Hematopoietic multipotent progenitor cell treated with erythropoietin and hydrocortisone succinate and interleukin-3 and kit ligand, for 15 days (in vitro differentiated cells): ENCODE results near the gene CACNG1.
"Not testable (repeated sequence)": the region's sequence is repeated elsewhere in the genome, so short reads cannot be mapped to it uniquely, and the experiment has no call there.

Source experiments
- DNase-seq: peaks from one replicate; pipeline ENCODE4 v3.0.0-alpha.2; 2015; ENCODE audit warnings: low spot score

Gene CACNG1

DNA sequence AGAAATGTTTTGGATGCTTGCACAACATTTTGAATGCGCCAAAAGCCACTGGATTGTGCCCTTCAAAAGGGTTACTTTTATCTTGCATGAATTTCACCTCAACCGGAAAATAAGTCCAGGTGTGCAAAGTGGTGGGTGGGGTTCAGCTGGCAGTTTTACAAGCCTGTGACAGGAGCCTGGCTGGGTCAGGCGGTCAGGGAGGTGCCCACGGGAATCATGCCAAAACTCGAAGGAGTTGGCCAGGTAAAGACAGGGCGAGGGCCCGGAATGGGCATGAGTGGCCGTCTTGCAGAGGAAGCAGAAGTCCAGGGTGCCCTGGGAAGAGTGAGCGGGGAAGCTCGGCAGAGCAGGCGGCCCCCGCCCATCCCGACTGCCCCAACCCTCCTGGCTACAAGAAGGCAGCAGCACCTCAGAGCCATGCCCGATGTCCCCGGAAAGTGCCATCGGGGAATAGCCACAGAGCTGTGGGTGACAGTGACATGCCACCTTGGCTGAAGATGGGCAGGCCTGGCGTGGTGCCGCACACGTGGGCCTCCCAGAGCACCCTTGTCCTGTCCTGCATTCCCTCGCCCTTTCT, 19.1 kb upstream of the CACNG1 start:
- no peak for DNase-seq

DNA sequence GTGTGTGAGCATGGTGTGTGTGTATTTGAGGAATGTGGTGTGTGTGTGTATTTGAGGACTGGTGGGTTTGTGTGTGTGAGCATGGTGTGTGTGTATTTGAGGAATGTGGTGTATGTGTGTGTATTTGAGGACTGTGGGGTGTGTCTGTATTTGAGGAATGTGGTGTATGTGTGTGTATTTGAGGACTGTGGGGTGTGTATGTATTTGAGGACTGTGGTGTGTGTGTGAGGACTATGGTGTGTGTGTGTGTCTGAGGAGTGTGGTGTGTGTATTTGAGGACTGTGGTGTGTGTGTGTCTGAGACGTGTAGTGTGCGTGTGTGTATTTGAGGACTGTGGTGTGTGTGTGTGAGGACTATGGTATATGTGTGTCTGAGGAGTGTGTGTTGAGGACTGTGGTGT, 18.0 kb upstream of the CACNG1 start:
- DNase-seq, result no peak

DNA sequence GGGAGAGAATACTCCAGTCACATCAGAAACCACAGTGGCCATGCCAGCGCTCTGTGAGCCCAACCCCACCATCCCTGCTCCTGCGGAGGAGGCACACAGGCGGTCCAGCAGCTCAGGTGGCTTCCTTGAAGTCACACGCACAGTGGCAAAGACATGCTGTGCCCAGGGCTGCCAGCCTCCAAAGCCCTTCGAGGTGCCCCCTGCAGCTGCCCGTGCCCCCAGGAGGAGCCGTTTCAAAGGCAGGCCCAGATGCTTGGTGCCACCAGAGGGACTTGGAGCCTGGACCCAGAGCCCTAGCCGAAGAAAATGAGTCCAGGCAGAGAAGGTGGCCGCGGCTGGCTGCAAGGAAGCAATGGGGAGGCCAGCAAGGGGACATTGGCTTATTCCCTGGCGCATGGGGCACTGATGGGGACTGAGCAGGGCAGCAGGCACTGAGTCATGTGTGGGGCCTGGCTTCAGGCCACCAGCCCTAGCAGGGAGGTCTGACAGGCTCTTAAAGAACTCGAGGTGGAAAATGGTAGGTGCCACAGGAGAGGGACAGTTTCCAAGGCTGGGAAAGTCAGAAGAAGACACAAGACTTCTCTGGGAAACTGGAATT, 17.2 kb upstream of the CACNG1 start:
- DNase-seq, result no peak

DNA sequence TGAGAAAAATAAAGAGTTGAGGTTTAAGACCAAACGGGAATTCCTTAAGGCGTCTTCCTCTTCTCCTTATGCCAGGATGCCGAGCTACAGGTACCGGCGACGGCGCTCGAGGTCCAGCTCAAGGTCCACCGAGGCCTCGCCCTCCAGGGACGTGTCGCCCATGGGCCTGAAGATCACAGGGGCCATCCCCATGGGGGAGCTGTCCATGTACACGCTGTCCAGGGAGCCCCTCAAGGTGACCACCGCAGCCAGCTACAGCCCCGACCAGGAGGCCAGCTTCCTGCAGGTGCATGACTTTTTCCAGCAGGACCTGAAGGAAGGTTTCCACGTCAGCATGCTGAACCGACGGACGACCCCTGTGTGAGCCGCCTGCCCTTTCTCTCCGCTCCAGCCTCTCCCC, 13.7 kb upstream of the CACNG1 start:
- no peak for DNase-seq

DNA sequence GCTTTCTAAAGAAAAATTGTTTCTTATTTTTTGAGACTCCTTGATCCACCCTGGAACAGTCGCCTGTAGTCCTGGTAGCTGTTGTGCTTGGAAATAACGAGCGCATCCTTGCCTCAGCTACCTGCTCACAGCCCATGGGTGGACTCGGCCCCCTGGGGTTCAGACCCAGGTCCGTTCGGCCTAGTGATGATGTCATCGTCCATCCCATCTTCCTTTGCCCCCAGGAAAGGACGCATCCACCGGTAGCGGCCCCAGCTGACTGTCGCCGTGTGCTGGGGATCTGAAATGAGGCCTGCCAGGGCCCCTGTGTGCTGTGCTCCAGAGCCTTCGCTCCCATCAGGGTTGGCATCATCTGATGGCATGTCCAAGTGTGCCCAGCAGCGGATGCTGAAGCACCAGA, 12.0 kb upstream of the CACNG1 start:
- no peak for DNase-seq

DNA sequence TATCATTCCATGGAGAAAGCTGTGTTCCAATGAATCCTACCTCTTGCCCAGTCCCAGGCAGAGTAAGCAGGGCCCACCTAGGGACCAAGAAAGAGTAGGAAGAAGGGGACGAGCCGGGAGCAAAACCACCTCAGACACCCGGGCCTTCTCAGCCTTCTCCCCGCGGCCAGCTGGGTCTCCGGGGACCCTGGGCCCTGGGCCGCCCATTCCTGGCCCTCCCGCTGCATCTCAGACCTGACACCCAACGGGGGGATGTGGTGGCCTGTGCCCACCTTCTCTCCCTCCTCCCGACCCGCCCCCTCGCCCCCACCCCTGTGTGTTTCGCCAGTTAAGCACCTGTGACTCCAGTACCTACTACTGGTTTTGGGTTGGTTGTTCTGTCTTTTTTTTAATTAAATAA, 11.4 kb upstream of the CACNG1 start:
- no peak for DNase-seq

DNA sequence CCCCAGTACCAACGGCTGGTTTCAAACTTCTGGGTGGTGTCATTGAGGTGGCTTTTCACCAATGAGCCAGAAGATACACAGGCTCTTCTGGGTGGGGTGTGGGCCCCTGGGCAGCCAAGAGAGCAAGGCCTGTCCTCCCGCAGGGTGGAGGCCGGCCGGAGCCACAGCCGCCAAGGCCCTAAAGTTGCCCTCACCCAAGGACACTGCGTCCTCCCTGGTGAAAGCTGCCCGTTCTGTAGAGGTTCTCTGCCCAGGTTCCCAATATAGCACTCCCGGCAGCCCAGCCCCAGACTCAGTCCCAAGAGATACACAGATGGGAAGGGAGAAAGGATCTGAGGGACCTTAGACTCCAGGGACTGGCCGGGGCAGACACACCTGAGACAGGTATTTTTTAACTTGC, 10.7 kb upstream of the CACNG1 start:
- DNase-seq, result no peak

DNA sequence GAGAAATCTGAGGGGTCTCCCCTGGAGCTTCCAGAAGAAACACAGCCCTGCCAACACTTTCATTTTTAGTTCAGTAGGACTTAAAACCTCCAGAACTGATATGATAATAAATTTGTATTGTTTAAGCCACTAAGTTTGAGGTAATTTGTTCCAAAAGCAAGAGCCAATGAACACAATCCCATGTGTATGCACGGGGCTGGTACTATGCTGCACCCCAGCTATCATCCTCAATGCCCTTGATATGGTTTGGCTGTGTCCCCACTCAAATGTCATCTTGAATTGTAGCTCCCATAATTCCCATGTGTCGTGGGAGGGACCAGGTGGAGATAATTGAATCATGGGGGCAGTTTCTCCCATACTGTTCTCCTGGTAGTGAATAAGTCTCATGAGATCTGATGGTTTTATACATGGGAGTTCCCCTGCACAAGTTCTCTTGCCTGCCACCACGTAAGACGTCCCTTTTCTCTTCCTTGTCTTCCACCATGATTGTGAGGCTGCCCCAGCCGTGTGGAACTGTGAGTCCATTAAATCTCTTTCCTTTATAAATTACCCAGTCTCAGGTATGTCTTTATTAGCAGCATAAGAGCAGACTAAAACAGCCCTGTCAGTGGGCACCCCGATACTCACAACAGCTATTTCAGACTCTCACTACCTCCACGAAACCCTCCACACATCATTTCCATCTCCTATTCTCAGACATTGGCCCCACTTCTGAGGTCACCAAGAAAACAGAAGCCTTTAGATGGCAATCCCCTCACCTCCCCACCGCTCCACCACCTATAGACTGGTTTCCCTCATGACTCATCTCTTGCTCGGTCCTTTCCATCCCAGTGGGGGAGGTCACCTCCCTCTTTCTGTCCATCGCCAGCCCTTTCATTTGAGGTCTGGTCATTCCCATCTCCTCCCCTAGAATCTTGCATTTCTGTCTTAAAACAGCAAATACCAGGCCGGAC, 8.9 kb upstream of the CACNG1 start:
- DNase-seq, result no peak

DNA sequence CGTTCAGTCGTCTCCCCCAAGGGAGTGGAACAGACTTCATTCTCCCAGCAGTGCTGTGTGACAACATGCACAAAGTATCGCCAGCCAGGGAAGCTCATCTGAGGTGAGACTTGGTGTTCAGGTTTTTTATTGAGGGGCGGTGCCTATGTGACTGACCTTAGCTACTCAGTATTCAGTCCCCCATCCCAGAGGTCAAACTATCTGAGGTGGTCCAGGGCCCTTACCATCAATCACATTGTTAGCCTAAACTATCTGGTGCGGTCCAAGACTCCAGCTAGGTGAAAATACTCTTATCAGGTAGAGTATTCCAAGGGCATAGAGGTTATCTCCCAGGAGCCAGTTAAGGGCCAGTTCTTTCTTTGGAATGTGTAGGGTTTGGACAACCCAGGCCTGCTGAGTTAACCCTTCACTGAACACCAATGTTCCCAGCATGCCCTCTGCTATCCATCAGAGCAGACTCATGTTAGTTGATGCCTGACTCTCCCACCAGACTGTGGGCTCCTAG, 5.4 kb upstream of the CACNG1 start:
- no peak for DNase-seq

DNA sequence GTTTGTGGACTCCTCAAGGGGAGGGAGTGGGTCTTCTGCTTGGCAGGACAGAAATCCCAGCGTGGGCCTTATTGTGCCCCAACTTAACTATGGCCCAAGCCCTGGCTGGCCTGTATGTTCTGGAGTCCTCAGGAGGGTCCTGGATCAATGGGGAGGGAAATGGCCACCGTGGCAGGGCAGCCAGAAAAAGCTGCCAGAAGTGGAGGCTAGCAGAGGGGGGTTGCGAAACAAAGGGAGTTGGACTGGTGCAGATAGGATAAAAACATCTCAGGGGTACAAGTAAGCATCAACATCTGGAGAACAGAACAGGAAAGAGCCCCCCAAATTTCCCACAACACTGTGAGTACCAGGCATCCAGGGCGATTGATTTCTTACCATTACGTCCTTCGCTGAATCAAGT, 3.7 kb upstream of the CACNG1 start:
- no peak for DNase-seq

DNA sequence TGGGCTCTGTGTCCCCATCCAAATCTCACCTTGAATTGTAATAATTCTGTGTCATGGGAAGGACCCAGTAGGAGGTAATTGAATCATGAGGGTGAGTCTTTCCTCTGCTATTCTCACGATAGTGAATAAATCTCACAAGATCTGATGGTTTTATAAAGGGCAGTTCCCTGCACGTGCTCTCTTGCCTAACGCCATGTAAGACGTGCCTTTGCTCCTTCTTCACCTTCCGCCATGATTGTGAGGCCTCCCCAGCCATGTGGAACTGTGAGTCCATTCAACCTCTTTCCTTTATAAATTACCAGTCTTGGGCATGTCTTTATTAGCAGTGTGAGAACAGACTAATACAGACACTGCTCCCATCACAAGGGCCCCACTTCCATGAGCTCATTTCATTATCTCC, 3.2 kb upstream of the CACNG1 start:
- DNase-seq, result not testable (repeated sequence)

DNA sequence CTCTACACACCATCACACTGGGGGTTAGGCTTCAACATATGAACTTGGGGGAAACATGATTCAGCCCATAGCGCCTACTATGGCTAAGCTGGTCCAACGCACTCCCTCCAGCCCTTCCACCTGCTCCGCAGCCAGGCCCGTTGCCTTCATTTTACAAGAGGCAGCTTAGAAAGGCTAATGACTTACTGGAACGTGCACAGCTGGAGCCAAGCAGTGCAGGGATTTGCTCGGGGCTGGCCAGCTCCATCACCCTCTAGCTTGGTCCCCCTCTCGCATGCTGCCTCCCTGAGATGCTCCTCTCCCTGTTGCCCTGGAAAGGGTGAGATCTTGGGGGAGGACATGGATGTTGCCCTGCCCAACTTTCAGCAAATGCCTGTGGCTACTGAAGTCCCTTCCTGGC, 2.8 kb upstream of the CACNG1 start:
- no peak for DNase-seq

DNA sequence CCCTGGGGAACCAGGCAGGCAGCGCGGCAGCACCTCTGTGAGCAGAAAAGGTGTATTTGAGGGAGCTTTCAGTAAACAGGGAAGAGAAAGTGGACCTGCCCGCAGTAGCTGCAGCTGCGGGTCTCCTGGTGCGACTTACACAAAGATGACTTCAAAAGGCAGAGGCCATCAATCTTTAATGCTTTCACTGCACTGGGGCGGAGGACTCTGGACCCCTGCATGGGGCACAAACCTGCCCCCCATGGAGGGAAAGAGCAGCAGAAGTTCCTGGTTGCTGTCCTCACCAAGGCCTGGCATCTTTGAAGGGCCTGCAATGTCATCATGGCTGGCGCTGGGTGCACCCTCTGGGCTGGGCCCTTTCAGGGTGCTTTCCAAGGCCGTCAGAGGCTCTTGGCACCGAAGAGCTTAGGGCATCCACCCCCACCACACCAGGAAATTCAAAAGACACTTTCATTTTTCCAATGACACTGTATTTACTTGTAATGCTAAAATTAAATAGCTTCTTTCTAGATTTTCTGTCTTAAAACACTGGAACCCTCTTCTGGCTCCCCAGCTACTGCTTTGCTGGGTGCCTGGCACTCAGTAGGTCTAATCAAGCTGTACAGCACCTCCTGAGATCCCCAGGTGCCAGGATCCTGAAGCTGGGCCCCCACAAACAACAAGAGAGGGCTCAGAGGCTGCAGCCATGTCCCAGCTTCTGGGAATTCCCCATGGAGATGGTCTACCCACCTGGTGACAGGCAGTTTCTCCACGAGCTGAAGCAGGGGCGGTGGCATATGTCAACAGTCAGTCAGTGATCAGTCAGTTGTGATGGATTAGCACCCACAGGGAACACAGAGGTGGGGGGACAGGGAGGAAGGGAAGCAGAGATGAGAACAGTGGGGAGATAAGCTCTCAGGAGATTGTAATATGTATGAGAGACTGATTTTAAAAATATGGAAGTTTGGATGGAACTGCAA, 2.1 kb upstream of the CACNG1 start:
- DNase-seq, result no peak

DNA sequence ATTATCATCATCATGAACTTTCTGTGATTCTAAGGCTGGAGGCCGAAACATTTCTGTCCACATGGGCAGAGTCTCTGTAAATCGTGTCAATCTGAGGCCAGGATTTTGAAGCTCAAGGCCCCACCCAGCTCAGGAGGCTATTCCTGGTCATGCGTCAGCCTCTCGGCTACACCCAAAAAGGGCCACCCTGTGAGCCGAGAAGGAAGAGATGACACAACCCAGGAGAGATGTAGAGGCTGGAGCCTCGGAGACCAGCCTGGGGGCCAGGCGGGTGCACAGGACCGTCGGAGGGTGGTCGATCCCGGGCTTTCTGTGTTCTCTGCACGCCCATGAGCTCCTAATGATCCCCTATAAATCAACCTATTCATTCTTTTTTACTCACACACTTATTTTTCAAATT, 1.1 kb upstream of the CACNG1 start:
- no peak for DNase-seq

DNA sequence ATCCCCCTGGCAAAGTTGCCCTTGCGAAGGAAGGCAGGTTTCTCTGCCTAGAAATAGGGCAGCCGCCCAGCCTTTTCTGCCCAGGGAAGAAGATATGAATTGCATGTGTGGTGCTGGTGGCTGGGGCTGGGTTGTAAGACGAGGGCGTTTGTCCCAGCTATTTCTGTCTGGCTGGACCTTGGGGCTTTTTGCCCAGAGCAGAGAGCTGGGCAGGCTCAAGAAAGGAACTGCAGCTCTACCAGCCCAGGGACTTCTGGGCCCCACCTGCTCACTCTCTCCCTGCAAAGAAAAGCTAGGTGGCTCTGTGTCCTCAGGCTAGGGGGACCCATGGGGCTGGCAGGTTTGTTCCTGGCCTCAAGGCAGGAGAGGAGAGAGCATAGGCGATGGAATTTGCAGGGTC, 586 bp downstream of the CACNG1 start:
- no peak for DNase-seq

DNA sequence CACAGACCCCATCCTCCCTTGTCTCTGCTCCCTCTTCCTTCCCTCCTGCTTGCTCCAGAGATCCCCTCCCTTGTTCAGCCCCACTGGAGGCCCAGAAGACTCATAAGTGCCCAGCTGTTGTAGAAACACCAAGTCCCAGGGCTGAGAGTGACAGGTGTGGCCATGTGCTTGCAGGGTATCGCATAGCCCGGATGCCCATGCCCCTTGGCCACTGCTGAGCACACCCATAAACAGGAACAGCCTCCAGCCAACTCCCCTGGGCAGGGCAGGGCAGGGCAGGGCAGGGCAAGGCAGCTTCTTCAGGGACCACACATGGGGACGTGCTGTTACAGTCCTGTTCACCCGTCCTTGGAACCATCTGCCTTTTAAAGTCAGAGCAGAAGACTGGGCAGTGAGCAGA, 2.0 kb downstream of the CACNG1 start:
- no peak for DNase-seq

DNA sequence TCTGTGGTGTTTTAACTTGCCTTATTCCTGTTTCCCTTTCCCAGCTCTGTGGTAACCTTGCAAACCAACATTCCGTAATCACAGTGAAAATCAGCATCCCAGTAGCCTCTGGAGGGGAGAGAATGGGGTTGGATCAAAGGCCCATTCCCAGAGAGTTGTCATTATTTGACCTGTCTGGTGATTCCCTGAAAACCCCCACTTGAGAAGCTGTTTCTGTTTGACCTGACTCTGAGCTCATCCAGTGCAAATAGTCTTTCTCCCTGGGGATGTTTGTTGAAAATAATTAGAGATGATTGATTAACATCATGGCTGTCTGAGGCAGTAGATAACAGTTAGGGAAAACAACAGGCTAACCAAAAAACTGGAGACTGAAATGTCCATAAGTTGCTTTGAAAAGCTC, 3.0 kb downstream of the CACNG1 start:
- no peak for DNase-seq

DNA sequence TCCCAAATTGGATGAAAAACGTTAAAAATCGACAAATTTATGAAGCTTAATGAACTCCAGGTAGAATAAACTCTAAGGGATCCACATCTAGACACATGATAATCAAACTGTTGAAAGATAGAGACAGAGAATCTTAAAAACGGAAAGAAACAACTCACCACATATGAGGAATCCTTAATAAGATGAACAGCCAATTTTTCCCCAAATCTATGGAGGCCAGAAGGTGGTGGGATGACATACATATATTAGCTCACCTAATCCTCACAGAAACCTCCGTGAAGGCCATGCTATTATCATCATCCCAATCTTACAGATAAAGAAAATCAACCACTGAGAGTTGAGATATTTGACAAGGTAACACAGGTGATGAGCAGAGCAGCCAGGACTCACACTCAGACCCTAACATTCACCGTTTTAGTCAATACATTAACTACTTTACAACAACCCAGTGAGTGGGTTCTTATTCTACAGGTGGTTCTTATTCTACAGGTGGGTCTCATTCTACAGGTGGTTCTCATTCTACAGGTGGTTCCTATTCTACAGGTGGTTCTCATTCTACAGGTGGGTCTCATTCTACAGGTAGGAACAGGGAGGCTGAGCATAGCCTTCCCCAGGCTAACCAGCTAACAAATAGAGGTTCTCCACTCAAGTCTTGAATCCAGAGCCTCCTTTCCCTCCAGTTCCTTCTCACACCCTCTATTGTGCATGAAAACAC, 4.8 kb downstream of the CACNG1 start:
- DNase-seq, result no peak

DNA sequence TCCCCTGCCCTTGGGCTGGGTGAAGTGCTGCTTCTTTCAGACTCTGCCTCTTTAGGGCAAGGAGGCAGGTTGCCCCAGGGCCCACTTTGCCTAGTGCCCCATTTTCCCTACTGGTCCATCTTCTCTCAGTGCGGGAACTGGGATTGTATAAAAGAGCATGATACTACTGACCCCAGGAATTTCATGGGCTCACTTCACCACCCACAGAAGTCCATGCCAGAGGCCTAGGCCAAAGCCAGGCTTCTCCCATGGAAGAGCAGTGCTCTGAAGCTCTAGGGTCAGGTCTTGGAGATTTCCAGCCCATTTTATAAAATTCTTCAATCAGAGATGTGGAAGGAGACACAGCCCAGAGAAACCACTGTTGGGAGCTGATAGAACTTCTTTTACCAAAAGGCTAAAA, 5.7 kb downstream of the CACNG1 start:
- no peak for DNase-seq

DNA sequence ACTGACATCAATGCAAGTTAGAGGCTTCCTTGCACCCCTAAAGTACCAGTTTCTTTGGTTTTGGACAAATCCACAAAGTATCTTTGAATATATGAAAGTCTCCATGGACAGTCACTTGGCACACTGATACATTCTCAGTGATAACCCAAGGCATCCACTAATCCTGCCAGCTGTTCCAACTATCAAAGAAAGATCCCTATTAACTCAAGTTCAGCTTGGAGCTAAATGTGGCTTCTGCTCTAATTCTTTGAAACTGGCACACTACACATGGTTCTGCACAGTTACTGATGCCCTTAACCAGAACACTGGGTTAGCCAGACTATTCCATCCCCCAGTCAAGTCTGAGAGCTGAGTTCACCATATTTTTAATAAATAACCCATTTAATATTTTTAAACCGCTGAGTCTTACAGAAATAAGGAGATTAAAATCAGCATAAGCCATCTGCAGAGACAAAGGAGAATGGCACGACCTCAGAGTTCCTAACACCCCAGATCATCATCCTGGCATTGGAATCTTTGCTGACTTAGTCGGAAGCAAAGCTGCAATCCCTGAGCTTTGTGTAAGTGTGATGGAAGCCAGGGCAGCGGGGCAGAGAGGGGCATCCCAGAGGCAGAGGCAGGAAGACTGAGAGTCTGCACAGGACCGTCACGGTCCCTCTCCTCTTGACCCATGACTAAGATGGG, 6.3 kb downstream of the CACNG1 start:
- no peak for DNase-seq

DNA sequence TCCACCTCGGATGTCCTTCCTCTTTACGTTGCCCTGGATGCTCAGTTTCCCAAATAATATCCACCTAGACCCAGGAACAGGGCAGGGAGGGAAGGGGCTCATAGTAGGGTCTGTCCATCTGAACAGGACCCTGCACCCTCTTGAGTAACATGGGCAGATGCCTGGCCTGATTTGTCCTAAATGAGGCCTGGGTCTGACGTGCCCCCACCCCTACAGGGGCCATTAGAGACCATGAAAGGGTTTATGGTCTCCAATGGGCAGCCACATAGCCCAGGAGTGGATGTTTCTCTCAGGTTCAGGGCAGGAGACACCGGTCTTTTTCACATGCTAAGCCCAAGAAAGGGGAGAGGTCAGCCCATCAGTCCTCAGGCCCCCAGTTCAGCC, 6.8 kb downstream of the CACNG1 start:
- DNase-seq, result no peak
